Measurements from ENCODE around the gene C12orf57. TPM values are rescaled to one million over a fixed set of nuclear protein-coding genes. Genes with fewer than 3 reads are reported as not detected.

C12orf57 gene
- total and polyA plus RNA-seq, 9 of the 15 experiments (the other 6 are each of a cell fraction or from before 2014, with no cell fraction given), result 26.7 to 191 (median 107) TPM

DNA sequence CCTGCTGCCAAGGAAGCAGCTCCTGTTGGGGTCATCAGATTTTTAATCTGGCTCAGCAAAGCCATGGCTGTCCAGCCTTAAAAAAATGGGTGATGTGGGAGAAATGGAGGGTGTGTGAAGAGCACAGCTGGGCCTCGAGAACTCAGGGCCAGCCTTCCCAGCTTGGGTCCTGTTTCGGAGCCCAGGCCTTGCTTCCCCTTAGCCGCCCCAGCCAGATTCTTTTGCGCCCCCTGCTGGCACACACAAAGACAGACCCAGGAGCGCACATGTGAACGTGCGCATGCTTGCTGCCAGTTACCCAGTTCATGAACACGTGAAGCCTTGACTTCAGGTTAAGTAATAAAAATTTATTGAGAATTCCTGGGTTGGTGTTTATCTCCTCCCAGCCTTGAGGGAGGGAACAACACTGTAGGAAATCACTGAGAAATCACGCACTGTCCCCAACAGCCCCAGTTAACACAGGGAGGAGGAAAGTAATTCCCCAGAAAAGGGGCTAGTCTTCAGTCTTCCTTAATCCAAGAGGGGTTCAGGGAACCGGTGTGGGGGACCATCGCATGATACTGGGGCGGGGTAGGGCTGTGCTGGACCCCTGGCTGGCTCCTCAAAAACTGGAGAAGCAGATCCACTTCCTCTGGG lies 21.3 kb downstream of the C12orf57 start (continued):
- TF ChIP-seq YY1 (IDR thresholded peaks at IDR 0.05; ENCODE audit: borderline replicate concordance in 1 of 3, control insufficient read depth in 1 of 3, extremely low read depth in 1 of 3, insufficient read depth in 3 of 3, insufficient read length in 1 of 3, insufficient replicate concordance in 2 of 3, low read depth in 1 of 3, low read length in 2 of 3) (peak in 2 of 3 experiments; percentile 23 to 39), ZNF408 (CRISPR knock-in tag; IDR thresholded peaks at IDR 0.05; ENCODE audit: low read depth) (no peak), ERF (CRISPR knock-in tag; IDR thresholded peaks at IDR 0.05) (no peak), POLR3A (IDR thresholded peaks at IDR 0.05; ENCODE audit: borderline replicate concordance, extremely low read depth, insufficient read depth, insufficient read length) (no peak), ETV1 (tag; conservative IDR thresholded peaks at IDR 0.05; ENCODE audit: low read depth) (no peak; the same call in 1 of the 2 replicates), KLF6 (CRISPR knock-in tag; IDR thresholded peaks at IDR 0.05; ENCODE audit: borderline replicate concordance) (0 out of 2 replicates have a peak, but pooled peaks have one; percentile 46), XRCC4 (IDR thresholded peaks at IDR 0.05; ENCODE audit: extremely low read depth, insufficient read depth, insufficient read length) (no peak), NKRF (IDR thresholded peaks at IDR 0.05; ENCODE audit: borderline replicate concordance) (peak; percentile 35; the same call in 1 of the 2 replicates), ILK (tag; IDR thresholded peaks at IDR 0.05; ENCODE audit: borderline replicate concordance, low read depth) (no peak), NEUROD1 (IDR thresholded peaks at IDR 0.05; ENCODE audit: borderline replicate concordance, low read depth, low read length, partially characterized antibody) (peak; percentile 48)
- TF ChIP-seq, protein P1, sequence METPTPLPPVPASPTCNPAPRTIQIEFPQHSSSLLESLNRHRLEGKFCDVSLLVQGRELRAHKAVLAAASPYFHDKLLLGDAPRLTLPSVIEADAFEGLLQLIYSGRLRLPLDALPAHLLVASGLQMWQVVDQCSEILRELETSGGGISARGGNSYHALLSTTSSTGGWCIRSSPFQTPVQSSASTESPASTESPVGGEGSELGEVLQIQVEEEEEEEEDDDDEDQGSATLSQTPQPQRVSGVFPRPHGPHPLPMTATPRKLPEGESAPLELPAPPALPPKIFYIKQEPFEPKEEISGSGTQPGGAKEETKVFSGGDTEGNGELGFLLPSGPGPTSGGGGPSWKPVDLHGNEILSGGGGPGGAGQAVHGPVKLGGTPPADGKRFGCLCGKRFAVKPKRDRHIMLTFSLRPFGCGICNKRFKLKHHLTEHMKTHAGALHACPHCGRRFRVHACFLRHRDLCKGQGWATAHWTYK (CRISPR knock-in tag; IDR thresholded peaks at IDR 0.05), result 0 out of 2 replicates have a peak, but pooled peaks have one; percentile 39
- TF ChIP-seq, protein P2, sequence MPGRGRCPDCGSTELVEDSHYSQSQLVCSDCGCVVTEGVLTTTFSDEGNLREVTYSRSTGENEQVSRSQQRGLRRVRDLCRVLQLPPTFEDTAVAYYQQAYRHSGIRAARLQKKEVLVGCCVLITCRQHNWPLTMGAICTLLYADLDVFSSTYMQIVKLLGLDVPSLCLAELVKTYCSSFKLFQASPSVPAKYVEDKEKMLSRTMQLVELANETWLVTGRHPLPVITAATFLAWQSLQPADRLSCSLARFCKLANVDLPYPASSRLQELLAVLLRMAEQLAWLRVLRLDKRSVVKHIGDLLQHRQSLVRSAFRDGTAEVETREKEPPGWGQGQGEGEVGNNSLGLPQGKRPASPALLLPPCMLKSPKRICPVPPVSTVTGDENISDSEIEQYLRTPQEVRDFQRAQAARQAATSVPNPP (IDR thresholded peaks at IDR 0.05; ENCODE audit: borderline replicate concordance, insufficient read depth, insufficient read length), result no peak
- TF ChIP-seq, protein P3, sequence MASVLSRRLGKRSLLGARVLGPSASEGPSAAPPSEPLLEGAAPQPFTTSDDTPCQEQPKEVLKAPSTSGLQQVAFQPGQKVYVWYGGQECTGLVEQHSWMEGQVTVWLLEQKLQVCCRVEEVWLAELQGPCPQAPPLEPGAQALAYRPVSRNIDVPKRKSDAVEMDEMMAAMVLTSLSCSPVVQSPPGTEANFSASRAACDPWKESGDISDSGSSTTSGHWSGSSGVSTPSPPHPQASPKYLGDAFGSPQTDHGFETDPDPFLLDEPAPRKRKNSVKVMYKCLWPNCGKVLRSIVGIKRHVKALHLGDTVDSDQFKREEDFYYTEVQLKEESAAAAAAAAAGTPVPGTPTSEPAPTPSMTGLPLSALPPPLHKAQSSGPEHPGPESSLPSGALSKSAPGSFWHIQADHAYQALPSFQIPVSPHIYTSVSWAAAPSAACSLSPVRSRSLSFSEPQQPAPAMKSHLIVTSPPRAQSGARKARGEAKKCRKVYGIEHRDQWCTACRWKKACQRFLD (CRISPR knock-in tag; IDR thresholded peaks at IDR 0.05), result no peak
- TF ChIP-seq, protein P4, sequence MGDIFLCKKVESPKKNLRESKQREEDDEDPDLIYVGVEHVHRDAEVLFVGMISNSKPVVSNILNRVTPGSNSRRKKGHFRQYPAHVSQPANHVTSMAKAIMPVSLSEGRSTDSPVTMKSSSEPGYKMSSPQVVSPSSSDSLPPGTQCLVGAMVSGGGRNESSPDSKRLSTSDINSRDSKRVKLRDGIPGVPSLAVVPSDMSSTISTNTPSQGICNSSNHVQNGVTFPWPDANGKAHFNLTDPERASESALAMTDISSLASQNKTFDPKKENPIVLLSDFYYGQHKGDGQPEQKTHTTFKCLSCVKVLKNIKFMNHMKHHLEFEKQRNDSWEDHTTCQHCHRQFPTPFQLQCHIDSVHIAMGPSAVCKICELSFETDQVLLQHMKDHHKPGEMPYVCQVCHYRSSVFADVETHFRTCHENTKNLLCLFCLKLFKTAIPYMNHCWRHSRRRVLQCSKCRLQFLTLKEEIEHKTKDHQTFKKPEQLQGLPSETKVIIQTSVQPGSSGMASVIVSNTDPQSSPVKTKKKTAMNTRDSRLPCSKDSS (IDR thresholded peaks at IDR 0.05; ENCODE audit: low read depth, partially characterized antibody), result no peak
